GM12878 (cell line): ENCODE data around the gene SENP3. TPM values are rescaled to one million over a fixed set of nuclear protein-coding genes. Genes with fewer than 3 reads are reported as not detected.
A peak's percentile ranks its signal among the peaks of the same experiment; 100 is the strongest.

Experiments used
- ATAC-seq: fragments of 200-7000 bp; cut with Tn5 transposase; 3 replicates; pipeline ENCODE4 v1.9.1; 2020; ENCODE audit warnings: mild to moderate bottlenecking, moderate library complexity
- BruUV-seq: library from RNA; stranded (reverse); fragments of 400-500 nt; replicated peaks from 2 replicates; lab custom pipeline; 2021; lab: Mats Ljungman, UMichigan
- CTCF ChIA-PET: fragments of 300-600 bp; sonication (Branson Sonifier 250); formaldehyde crosslinking; extraction: SDS; loops from one replicate; lab custom pipeline; 2021; ENCODE audit warnings: inconsistent platforms; lab: Yijun Ruan, JAX
- POLR2A ChIA-PET: fragments of 350-600 bp; formaldehyde crosslinking; extraction: SDS; loops from one replicate; lab custom pipeline; 2021; ENCODE audit warnings: inconsistent platforms; lab: Charles Lee
- RAD21 ChIA-PET: fragments of 300-600 bp; sonication (Branson Sonifier 250); formaldehyde crosslinking; loops from one replicate; lab custom pipeline; 2023; ENCODE audit warnings: antibody characterized with exemption; ENCODE audit not compliant: unreplicated experiment; lab: Charles Lee
- SMC1A ChIA-PET: fragments of 300-600 bp; sonication (Branson Sonifier 250); formaldehyde crosslinking; loops from one replicate; lab custom pipeline; 2023; ENCODE audit not compliant: unreplicated experiment, uncharacterized antibody; lab: Charles Lee
- DNase-seq: peaks from one replicate; pipeline ENCODE4 v3.0.0-alpha.2; 2011; ENCODE audit warnings: low read depth, low spot score
- FAIRE-seq: peaks from 3 replicates; lab custom pipeline; 2011; peaks lifted over from hg19 to GRCh38; lab: Jason Lieb, UNC
- H2AFZ ChIP-seq: 2 replicates; pipeline ENCODE4 v1.6.0; 2011; ENCODE audit warnings: low read depth, low read length, control low read depth; ENCODE audit not compliant: control insufficient read depth
- H3K27ac ChIP-seq: 2 replicates; pipeline ENCODE4 v1.5.1; 2011; ENCODE audit warnings: control low read depth; ENCODE audit not compliant: control insufficient read depth, insufficient read depth
- H3K27me3 ChIP-seq, 2 experiments: replicated peaks in 1 of 2; 2 replicates each; pipeline versions ENCODE4 v1.6.0 to v1.6.1; 2011; ENCODE audit warnings: low read length in 1 of 2; ENCODE audit not compliant: control insufficient read depth in 2 of 2, insufficient read depth in 2 of 2
- H3K36me3 ChIP-seq, 2 experiments: 2 replicates each; pipeline ENCODE4 v1.5.1; 2011; ENCODE audit warnings: low read length in 1 of 2; ENCODE audit not compliant: control insufficient read depth in 2 of 2, insufficient read depth in 2 of 2
- H3K4me1 ChIP-seq: 2 replicates; pipeline ENCODE4 v1.6.1; 2011; ENCODE audit warnings: mild to moderate bottlenecking, low read length, moderate library complexity, mixed read lengths; ENCODE audit not compliant: control insufficient read depth, insufficient read depth
- H3K4me2 ChIP-seq: 2 replicates; pipeline ENCODE4 v1.6.0; 2011; ENCODE audit warnings: control low read depth; ENCODE audit not compliant: control insufficient read depth, insufficient read depth
- H3K4me3 ChIP-seq: fragments of 200-600 bp; sonication (generic); 2 replicates; pipeline ENCODE4 v1.5.1; 2016
- H3K79me2 ChIP-seq: 2 replicates; pipeline ENCODE4 v1.6.0; 2011; ENCODE audit warnings: low read length; ENCODE audit not compliant: control insufficient read depth, insufficient read depth
- H3K9ac ChIP-seq: 2 replicates; pipeline ENCODE4 v1.8.0; 2011; ENCODE audit warnings: low read length, control low read depth, mixed read lengths; ENCODE audit not compliant: control insufficient read depth, insufficient read depth
- H3K9me3 ChIP-seq: replicated peaks from 3 replicates; pipeline ENCODE4 v1.5.1; 2011; ENCODE audit warnings: mild to moderate bottlenecking, low read length; ENCODE audit not compliant: control insufficient read depth, insufficient read depth
- H4K20me1 ChIP-seq: 2 replicates; pipeline ENCODE4 v1.6.0; 2011; ENCODE audit not compliant: control insufficient read depth, insufficient read depth
- BACH1 ChIP-seq: fragments of 450-650 bp; IDR thresholded peaks from 2 replicates; pipeline ENCODE4 v1.6.1; 2017; ENCODE audit warnings: mild to moderate bottlenecking, borderline replicate concordance
- CREM ChIP-seq: IDR thresholded peaks from 2 replicates; pipeline ENCODE4 v1.6.1; 2014; ENCODE audit warnings: antibody characterized with exemption, low read depth
- MYC ChIP-seq: IDR thresholded peaks from 2 replicates; pipeline ENCODE4 v1.6.1; 2011; ENCODE audit warnings: mild to moderate bottlenecking, low read length, moderate library complexity, inconsistent platforms; ENCODE audit not compliant: insufficient read depth, insufficient replicate concordance, insufficient read length, severe bottlenecking
- NFIC ChIP-seq: IDR thresholded peaks from 2 replicates; pipeline ENCODE4 v1.6.1; 2012; ENCODE audit warnings: low read depth, mild to moderate bottlenecking, inconsistent platforms, low read length, moderate library complexity
- NRF1 ChIP-seq: conservative IDR thresholded peaks from 2 replicates; pipeline ENCODE4 v1.6.1; 2011; ENCODE audit warnings: mild to moderate bottlenecking, low read depth, low read length, improper control_type of control experiment
- RFX5 ChIP-seq: IDR thresholded peaks from 2 replicates; pipeline ENCODE4 v1.6.1; 2011; ENCODE audit warnings: low read depth, low read length, improper control_type of control experiment
- SIN3A ChIP-seq: IDR thresholded peaks from 2 replicates; pipeline ENCODE4 v1.6.1; 2012; ENCODE audit warnings: low read depth, low read length, improper control_type of control experiment
- YY1 ChIP-seq: IDR thresholded peaks from 2 replicates; pipeline ENCODE4 v1.6.1; 2011; ENCODE audit warnings: low read depth, mild to moderate bottlenecking, low read length
- ZNF207 ChIP-seq: fragments of 450-650 bp; IDR thresholded peaks from 2 replicates; pipeline ENCODE4 v1.6.1; 2014; ENCODE audit warnings: antibody characterized with exemption, mild to moderate bottlenecking, borderline replicate concordance
- ZNF217 ChIP-seq: fragments of 450-650 bp; IDR thresholded peaks from 2 replicates; pipeline ENCODE4 v1.6.1; 2017; ENCODE audit warnings: antibody characterized with exemption, mild to moderate bottlenecking
- ZNF622 ChIP-seq: fragments of 450-650 bp; IDR thresholded peaks from 2 replicates; pipeline ENCODE4 v1.6.1; 2017; ENCODE audit warnings: mild to moderate bottlenecking, inconsistent platforms
- ZSCAN29 ChIP-seq: fragments of 450-650 bp; IDR thresholded peaks from 2 replicates; pipeline ENCODE4 v1.6.1; 2017; ENCODE audit warnings: mild to moderate bottlenecking, moderate library complexity
- WGBS: methylation state at CpG from one replicate; pipeline ENCODE4 v1.1.6; 2016; ENCODE audit warnings: low lambda C conversion rate; ENCODE audit not compliant: insufficient replicate concordance, insufficient coverage; ENCODE audit errors: missing lambda C conversion rate; 5-methylcytosine and 5-hydroxymethylcytosine counted together
- in situ Hi-C: fragments of 300-500 bp; cut with MboI; formaldehyde crosslinking; loops from 9 replicates; pipeline ENCODE4 v1.14.3; 2018; ENCODE audit warnings: mixed read lengths
- intact Hi-C: fragments of 100-400 bp; cut with micrococcal nuclease; formaldehyde crosslinking; loops from one replicate; pipeline ENCODE4 v1.14.2; 2022; ENCODE audit not compliant: unreplicated experiment
- polyA plus RNA-seq, 11 experiments: library from polyadenylated mRNA; depleted of rRNA in 4 of 11; unstranded in 6 of 11; stranded (reverse) in 5 of 11; fragments of >200 nt; fragmentation: Nextera tagmentation in 4 of 11; fragmentation: Illumina TruSeq in 1 of 11; extraction: Ambion mirVana in 4 of 11; extraction: Trizol in 1 of 11; gene quantifications; 1 replicate in 1 of 11; 2 replicates in 10 of 11; pipeline versions ENCODE4 v1.2.1 to v1.2.3, GENCODE V29; 2011 to 2016; ENCODE audit warnings: inconsistent platforms in 2 of 11, missing spikeins in 2 of 11, low read depth in 1 of 11
- total RNA-seq, 4 experiments: library from RNA; depleted of rRNA in 3 of 4; stranded (reverse); fragments of >200 nt in 3 of 4; fragmentation: Illumina TruSeq in 1 of 4; extraction: Trizol in 1 of 4; gene quantifications; 2 replicates each; pipeline versions ENCODE4 v1.2.1 to v1.2.3, GENCODE V29; 2013 to 2021
- TF ChIP-seq, protein P1 (sequence below): IDR thresholded peaks from 2 replicates; pipeline ENCODE4 v1.6.1; 2011; ENCODE audit warnings: borderline replicate concordance, low read depth, mild to moderate bottlenecking, moderate library complexity, mixed read lengths, low read length; ENCODE audit not compliant: insufficient read depth; ENCODE audit errors: extremely low read length
- TF ChIP-seq, protein P2 (sequence below): IDR thresholded peaks from 2 replicates; pipeline ENCODE4 v1.6.1; 2012; ENCODE audit warnings: mild to moderate bottlenecking, low read depth, low read length
- TF ChIP-seq, protein P3 (sequence below): IDR thresholded peaks from 2 replicates; pipeline ENCODE4 v1.6.1; 2012; ENCODE audit warnings: low read depth, low read length, improper control_type of control experiment

SENP3 gene
- total and polyA plus RNA-seq, 10 of the 15 experiments (the other 5 are each of a cell fraction or from before 2014, with no cell fraction given) = 1.8 to 113 (median 72.3) TPM

DNA sequence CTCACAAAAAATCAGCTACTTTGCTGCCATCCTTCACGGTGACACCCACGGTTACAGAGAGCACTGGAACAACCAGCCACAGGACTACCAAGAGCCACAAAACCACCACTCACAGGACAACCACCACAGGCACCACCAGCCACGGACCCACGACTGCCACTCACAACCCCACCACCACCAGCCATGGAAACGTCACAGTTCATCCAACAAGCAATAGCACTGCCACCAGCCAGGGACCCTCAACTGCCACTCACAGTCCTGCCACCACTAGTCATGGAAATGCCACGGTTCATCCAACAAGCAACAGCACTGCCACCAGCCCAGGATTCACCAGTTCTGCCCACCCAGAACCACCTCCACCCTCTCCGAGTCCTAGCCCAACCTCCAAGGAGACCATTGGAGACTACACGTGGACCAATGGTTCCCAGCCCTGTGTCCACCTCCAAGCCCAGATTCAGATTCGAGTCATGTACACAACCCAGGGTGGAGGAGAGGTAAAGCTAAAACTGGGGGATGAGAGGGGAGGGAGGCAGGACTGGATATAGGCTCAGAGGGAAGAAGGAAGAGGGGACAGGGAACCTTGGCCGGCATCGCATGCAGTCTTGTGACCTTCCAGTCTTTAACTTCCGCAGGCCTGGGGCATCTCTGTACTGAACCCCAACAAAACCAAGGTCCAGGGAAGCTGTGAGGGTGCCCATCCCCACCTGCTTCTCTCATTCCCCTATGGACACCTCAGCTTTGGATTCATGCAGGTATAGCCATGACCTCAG is 18.3 kb downstream of the SENP3 start (continued):
- TF ChIP-seq ZSCAN29 = no peak
- no peak for TF ChIP-seq ZNF207
- no peak for TF ChIP-seq NRF1
- TF ChIP-seq RFX5 = no peak
- TF ChIP-seq MYC = no peak
- no peak for TF ChIP-seq YY1

DNA sequence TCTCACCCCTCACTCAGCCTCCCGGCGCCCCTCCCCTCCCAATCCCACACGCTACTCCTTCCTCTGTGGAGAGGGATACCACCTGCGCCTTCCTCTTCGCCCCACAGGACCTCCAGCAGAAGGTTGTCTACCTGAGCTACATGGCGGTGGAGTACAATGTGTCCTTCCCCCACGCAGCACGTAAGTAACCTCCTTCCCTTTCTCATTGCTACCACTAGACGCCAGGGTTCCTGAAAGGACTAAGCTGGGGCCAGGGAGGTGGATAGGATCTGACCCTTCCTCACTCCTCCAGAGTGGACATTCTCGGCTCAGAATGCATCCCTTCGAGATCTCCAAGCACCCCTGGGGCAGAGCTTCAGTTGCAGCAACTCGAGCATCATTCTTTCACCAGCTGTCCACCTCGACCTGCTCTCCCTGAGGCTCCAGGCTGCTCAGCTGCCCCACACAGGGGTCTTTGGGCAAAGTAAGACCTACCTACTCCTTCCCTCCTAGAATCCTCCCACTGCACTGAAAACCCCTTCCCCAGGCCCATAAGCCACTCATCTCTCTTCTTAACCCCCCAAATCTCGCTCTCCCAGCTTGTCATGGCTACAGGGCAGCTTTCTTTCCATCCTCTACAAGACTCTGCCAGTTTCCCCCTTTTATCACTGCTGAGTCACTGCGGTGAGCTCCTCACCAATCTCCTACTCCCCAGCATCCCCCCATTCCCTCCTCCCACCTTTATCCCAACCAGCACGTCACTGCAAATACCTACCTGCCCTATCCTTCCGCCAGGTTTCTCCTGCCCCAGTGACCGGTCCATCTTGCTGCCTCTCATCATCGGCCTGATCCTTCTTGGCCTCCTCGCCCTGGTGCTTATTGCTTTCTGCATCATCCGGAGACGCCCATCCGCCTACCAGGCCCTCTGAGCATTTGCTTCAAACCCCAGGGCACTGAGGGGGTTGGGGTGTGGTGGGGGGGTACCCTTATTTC is 19.2 kb downstream of the SENP3 start:
- intact Hi-C loops = loop anchor here (5.0 kb wide), 1 partner anchor 36 kb away; no protein-coding TSS in a partner anchor
- H3K9ac ChIP-seq = no peak overlapping the region
- no peak for DNase-seq
- no peak for TF ChIP-seq ZNF217
- TF ChIP-seq NFIC = no peak
- TF ChIP-seq, protein P1, sequence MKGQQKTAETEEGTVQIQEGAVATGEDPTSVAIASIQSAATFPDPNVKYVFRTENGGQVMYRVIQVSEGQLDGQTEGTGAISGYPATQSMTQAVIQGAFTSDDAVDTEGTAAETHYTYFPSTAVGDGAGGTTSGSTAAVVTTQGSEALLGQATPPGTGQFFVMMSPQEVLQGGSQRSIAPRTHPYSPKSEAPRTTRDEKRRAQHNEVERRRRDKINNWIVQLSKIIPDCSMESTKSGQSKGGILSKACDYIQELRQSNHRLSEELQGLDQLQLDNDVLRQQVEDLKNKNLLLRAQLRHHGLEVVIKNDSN = no peak
- no peak for TF ChIP-seq CREM
- no peak for TF ChIP-seq ZNF622
- TF ChIP-seq SIN3A = no peak
- TF ChIP-seq, protein P2, sequence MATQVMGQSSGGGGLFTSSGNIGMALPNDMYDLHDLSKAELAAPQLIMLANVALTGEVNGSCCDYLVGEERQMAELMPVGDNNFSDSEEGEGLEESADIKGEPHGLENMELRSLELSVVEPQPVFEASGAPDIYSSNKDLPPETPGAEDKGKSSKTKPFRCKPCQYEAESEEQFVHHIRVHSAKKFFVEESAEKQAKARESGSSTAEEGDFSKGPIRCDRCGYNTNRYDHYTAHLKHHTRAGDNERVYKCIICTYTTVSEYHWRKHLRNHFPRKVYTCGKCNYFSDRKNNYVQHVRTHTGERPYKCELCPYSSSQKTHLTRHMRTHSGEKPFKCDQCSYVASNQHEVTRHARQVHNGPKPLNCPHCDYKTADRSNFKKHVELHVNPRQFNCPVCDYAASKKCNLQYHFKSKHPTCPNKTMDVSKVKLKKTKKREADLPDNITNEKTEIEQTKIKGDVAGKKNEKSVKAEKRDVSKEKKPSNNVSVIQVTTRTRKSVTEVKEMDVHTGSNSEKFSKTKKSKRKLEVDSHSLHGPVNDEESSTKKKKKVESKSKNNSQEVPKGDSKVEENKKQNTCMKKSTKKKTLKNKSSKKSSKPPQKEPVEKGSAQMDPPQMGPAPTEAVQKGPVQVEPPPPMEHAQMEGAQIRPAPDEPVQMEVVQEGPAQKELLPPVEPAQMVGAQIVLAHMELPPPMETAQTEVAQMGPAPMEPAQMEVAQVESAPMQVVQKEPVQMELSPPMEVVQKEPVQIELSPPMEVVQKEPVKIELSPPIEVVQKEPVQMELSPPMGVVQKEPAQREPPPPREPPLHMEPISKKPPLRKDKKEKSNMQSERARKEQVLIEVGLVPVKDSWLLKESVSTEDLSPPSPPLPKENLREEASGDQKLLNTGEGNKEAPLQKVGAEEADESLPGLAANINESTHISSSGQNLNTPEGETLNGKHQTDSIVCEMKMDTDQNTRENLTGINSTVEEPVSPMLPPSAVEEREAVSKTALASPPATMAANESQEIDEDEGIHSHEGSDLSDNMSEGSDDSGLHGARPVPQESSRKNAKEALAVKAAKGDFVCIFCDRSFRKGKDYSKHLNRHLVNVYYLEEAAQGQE = no peak
- no peak for TF ChIP-seq BACH1
- TF ChIP-seq, protein P3, sequence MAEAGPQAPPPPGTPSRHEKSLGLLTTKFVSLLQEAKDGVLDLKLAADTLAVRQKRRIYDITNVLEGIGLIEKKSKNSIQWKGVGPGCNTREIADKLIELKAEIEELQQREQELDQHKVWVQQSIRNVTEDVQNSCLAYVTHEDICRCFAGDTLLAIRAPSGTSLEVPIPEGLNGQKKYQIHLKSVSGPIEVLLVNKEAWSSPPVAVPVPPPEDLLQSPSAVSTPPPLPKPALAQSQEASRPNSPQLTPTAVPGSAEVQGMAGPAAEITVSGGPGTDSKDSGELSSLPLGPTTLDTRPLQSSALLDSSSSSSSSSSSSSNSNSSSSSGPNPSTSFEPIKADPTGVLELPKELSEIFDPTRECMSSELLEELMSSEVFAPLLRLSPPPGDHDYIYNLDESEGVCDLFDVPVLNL = no peak

More for the DNA sequence above, 19.2 kb downstream of the SENP3 start:
- RAD21 ChIA-PET = interaction anchor here (2.2 kb wide), 1 partner anchor 46 kb away, joined by 8 read pairs; the partner anchor contains the start of gene SAT2
- Histone ChIP-seq H3K36me3 (peaks cover 21 to 32% of the 10 kb centered on the region in 2 experiments), H3K4me2 (peak overlapping the region; percentile 52; the same call in 1 of the 2 replicates), H2AFZ (no peak overlapping the region), H3K4me1 (peaks cover 49% of the 10 kb centered on the region), H3K79me2 (peaks cover 45% of the 10 kb centered on the region), H4K20me1 (peaks cover 8% of the 10 kb centered on the region), H3K9me3 (no peaks in the 10 kb centered on the region), H3K27ac (no peak overlapping the region), H3K4me3 (no peak overlapping the region), H3K27me3 (no peaks in the 10 kb centered on the region)
- WGBS = 71% methylated on average over 23 of the region's 23 CpGs
- ATAC-seq = no peak
- in situ Hi-C loops = no loop called here
- POLR2A ChIA-PET = interaction anchor here (0.6 to 1.8 kb wide), 5 partner anchors 23 to 177 kb away, joined by 3 to 9 read pairs (median 4); partner anchors contain the start of genes FXR2, TMEM256 and TP53
- no TSS peak for BruUV-seq
- SMC1A ChIA-PET = no interaction called here
- FAIRE-seq = no peak
- CTCF ChIA-PET = interaction anchor here (1.1 to 3.8 kb wide), 4 partner anchors 8 to 225 kb away, joined by 3 to 18 read pairs (median 6); partner anchors contain the start of gene SENP3
